Duodenal mucosa (tissue), 2 donors: ENCODE data around the gene NLRP1.

ENCODE experiments used
- H3K27ac ChIP-seq: one replicate; pipeline ENCODE4 v1.7.0; 2013; ENCODE audit warnings: low read depth, low read length
- H3K27me3 ChIP-seq, 2 donors: one replicate each; pipeline ENCODE4 v1.7.0; 2013; ENCODE audit warnings: low read length in 2 of 2, control low read depth in 1 of 2; ENCODE audit not compliant: insufficient read depth in 2 of 2, control insufficient read depth in 1 of 2
- H3K36me3 ChIP-seq, 2 donors: one replicate each; pipeline ENCODE4 v1.7.0; 2013; ENCODE audit warnings: low read length in 2 of 2, control low read depth in 1 of 2; ENCODE audit not compliant: insufficient read depth in 2 of 2, control insufficient read depth in 1 of 2
- H3K4me1 ChIP-seq, 2 donors: one replicate each; pipeline ENCODE4 v1.7.0; 2013; ENCODE audit warnings: low read length in 2 of 2, control low read depth in 1 of 2; ENCODE audit not compliant: insufficient read depth in 2 of 2, control insufficient read depth in 1 of 2
- H3K4me3 ChIP-seq, 2 donors: one replicate each; pipeline ENCODE4 v1.7.0; 2013; ENCODE audit warnings: low read length in 2 of 2, low read depth in 1 of 2
- H3K9ac ChIP-seq, 2 donors: one replicate each; pipeline ENCODE4 v1.7.0; 2013; ENCODE audit warnings: low read length in 2 of 2, low read depth in 1 of 2
- H3K9me3 ChIP-seq, 2 donors: one replicate each; pipeline ENCODE4 v1.7.0; 2013; ENCODE audit warnings: low read length in 2 of 2, control low read depth in 1 of 2; ENCODE audit not compliant: control insufficient read depth in 1 of 2

NLRP1 gene

GRCh38 chr17:5485270-5486205, 98.8 kb downstream of the NLRP1 start, which contains the start of gene DERL2:
Gene DERL2 (minus strand): TSS chr17:5486178. CDS start chr17:5486161, 17 bp downstream.
- H3K4me1 ChIP-seq = peaks cover 19 to 21% of the 10 kb centered on the region in 2 donors
- peaks cover 18 to 53% of the 10 kb centered on the region in 2 donors for H3K36me3 ChIP-seq
- peak within 1 kb of the TSS; percentile 89 to 98 for H3K4me3 ChIP-seq
- H3K9me3 ChIP-seq = no peaks in the 10 kb centered on the region
- no peaks in the 10 kb centered on the region for H3K27me3 ChIP-seq
- H3K27ac ChIP-seq = peak within 1 kb of the TSS; percentile 99
- H3K9ac ChIP-seq = peak within 1 kb of the TSS; percentile 91 to 97

GRCh38 chr17:5481451-5481850, 102.9 kb downstream of the NLRP1 start:
- Histone ChIP-seq H3K9me3 (no peaks in the 10 kb centered on the region), H3K27me3 (no peaks in the 10 kb centered on the region), H3K9ac (no peak overlapping the region), H3K4me1 (peaks cover 8% of the 10 kb centered on the region in 2 donors), H3K27ac (no peak overlapping the region), H3K4me3 (no peak overlapping the region), H3K36me3 (peaks cover 38 to 69% of the 10 kb centered on the region in 2 donors)

- peaks cover 39 to 74% of the 10 kb centered on the region in 2 donors for H3K36me3 ChIP-seq
These were observed 103.3 kb downstream of the NLRP1 start for GRCh38 chr17:5480962-5481361.

DNA sequence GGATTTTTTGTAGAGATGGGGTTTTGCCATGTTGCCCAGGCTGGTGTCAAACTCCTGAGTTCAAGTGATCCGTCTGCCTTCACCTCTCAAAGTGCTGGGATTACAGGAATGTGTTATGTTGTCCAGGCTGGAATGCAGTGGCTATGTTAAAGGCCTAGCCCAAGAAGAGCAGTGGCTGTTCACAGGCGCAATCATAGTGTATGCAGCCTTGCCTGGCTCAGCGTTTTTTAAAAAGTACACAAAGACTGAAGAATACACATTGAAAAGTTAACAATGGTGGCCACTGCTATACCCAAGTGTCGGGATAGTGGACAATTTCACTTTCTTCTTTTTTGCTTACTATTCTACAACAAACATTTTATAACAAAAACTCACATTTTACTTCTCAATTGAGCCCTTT, 105.3 kb downstream of the NLRP1 start:
- no peak overlapping the region for H3K4me3 ChIP-seq
- no peaks in the 10 kb centered on the region for H3K27me3 ChIP-seq
- H3K36me3 ChIP-seq = peaks cover 51 to 87% of the 10 kb centered on the region in 2 donors
- H3K9ac ChIP-seq = no peak overlapping the region
- no peaks in the 10 kb centered on the region for H3K4me1 ChIP-seq
- no peak overlapping the region for H3K27ac ChIP-seq
- H3K9me3 ChIP-seq = no peaks in the 10 kb centered on the region

More at GRCh38 chr17:5480962-5481361, 103.3 kb downstream of the NLRP1 start:
- H3K4me1 ChIP-seq = peaks cover 8% of the 10 kb centered on the region in 2 donors
- H3K4me3 ChIP-seq = no peak overlapping the region
- H3K27me3 ChIP-seq = no peaks in the 10 kb centered on the region
- H3K9me3 ChIP-seq = no peaks in the 10 kb centered on the region
- H3K27ac ChIP-seq = no peak overlapping the region
- no peak overlapping the region for H3K9ac ChIP-seq

DNA sequence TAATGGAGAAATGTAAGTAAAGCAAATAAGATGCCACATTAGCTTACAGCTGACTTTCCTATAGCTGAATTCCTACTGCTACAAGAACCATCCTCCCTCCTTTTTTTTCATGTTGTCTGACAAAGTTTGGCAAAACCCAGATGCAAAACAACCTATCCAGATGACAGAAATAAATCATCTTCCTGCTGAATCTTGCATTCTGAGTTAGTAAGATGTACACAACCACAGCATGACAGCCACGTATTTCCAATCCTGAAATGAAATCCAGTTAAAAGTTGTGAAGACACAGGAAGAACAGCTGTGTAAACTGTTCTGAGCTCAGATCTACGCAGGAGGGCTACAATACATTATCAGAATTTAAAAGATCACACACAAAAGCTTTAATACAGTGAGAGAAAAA, 110.4 kb downstream of the NLRP1 start:
- Histone ChIP-seq H3K4me1 (no peaks in the 10 kb centered on the region), H3K27ac (no peak overlapping the region), H3K27me3 (no peaks in the 10 kb centered on the region), H3K9ac (no peak overlapping the region), H3K36me3 (peaks cover 47 to 57% of the 10 kb centered on the region in 2 donors), H3K4me3 (no peak overlapping the region), H3K9me3 (no peaks in the 10 kb centered on the region)

DNA sequence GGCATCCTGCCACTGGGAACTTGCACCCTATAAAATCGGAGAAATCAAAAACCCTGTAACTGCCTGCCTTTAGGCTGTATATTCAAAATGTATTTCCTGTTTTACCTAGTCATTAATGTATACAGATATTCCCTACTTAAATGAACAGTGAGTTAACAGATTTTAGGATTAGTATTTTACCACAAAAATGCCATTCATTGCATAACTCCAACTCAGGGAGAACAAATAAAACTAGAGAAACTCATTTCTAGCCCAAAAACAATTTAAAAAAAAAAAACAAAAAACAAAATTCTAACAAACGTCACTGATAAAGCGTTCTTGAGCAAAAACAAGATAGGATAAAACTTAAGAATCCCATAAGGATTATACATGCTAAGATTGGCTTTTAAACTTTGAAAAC, 111.8 kb downstream of the NLRP1 start:
- Histone ChIP-seq H3K9me3 (no peaks in the 10 kb centered on the region), H3K27me3 (no peaks in the 10 kb centered on the region), H3K9ac (no peak overlapping the region), H3K36me3 (peaks cover 36 to 44% of the 10 kb centered on the region in 2 donors), H3K4me1 (peaks cover 2 to 9% of the 10 kb centered on the region in 2 donors), H3K27ac (no peak overlapping the region), H3K4me3 (no peak overlapping the region)

- Histone ChIP-seq H3K27me3 (no peaks in the 10 kb centered on the region), H3K36me3 (peaks cover 9 to 10% of the 10 kb centered on the region in 2 donors), H3K9me3 (no peaks in the 10 kb centered on the region), H3K4me1 (peaks cover 8 to 13% of the 10 kb centered on the region in 2 donors), H3K27ac (no peak overlapping the region), H3K9ac (peak overlapping the region; percentile 78 to 81), H3K4me3 (peak overlapping the region; percentile 93 to 94)
These were observed 116.2 kb downstream of the NLRP1 start for GRCh38 chr17:5468075-5468473.

DNA sequence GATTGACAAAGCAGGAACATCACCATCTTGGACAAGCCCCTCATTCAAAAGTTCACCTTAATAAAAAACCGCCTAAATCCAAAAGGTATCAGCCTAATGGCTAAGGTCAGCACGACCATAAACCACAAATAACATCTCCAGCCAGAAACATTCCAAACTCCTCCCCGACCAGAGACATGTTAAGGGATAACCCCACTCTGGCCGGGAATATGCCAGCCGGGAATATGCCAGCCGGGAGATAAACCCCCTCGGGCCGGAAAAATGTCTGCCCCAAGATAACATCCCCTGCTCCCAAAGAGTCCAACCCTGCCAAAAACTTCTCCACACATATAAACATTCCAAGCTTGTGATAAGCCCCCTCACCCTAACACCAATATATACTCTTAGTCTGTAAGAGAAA, 116.9 kb downstream of the NLRP1 start:
- peaks cover 8 to 13% of the 10 kb centered on the region in 2 donors for H3K4me1 ChIP-seq
- H3K27me3 ChIP-seq = no peaks in the 10 kb centered on the region
- H3K4me3 ChIP-seq = peak overlapping the region; percentile 93 to 94
- H3K36me3 ChIP-seq = peaks cover 6 to 8% of the 10 kb centered on the region in 2 donors
- no peaks in the 10 kb centered on the region for H3K9me3 ChIP-seq
- no peak overlapping the region for H3K27ac ChIP-seq
- H3K9ac ChIP-seq = peak overlapping the region; percentile 78 to 81

GRCh38 chr17:5466295-5466694, 118.0 kb downstream of the NLRP1 start:
- Histone ChIP-seq H3K36me3 (no peaks in the 10 kb centered on the region), H3K4me1 (peaks cover 8 to 13% of the 10 kb centered on the region in 2 donors), H3K9me3 (no peaks in the 10 kb centered on the region), H3K27me3 (no peaks in the 10 kb centered on the region), H3K27ac (no peak overlapping the region), H3K4me3 (no peak overlapping the region), H3K9ac (no peak overlapping the region)

DNA sequence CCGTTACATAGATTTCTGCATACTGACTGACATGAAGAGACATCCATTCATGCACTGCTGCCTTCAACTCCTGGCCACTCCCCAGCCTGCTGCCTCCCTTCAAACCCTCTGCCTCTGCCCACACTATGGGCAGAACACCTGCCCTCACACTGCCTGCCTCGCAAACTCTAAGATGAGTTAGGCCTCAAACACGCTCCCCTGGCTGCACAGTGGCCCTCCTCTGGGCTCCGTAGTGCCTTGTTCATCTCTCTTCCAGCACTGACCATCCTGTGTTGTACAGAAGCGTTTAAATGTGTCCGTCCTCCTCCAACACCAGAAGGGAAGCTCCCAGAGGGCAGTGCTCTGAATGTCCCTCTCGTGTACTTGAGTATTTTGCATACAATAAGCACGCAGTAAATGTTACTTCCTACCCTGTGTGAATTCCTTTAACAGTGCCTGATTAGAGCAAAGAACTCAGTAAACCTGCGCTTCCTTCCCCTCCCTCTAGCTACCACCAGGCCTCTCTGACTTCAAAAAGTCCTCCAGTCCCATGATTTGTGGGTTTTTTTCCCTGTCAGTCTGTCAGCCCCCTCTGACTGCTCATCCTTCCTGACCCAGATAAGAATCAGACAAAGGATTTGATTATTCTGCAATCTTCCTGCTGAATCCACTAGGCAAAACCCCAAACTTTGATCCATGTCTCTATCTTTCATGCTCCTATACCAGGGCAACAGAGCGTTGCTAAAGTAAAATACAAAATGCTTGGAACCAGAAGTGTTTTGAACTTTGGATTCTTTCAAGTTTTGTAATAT, 119.4 kb downstream of the NLRP1 start:
- H3K9me3 ChIP-seq = no peaks in the 10 kb centered on the region
- no peaks in the 10 kb centered on the region for H3K27me3 ChIP-seq
- no peak overlapping the region for H3K27ac ChIP-seq
- H3K36me3 ChIP-seq = peaks cover 0 to 11% of the 10 kb centered on the region in 2 donors
- H3K4me1 ChIP-seq = peaks cover 8 to 13% of the 10 kb centered on the region in 2 donors
- no peak overlapping the region for H3K9ac ChIP-seq
- H3K4me3 ChIP-seq = no peak overlapping the region
